SK-N-SH treated with all-trans-retinoic acid at 6 μM for 48 hours (cell line): Measurements from ENCODE around the gene SORCS2.

Source experiments
- ARNTL ChIP-seq: fragments of 450-650 bp; formaldehyde crosslinking; IDR thresholded peaks from 2 replicates; pipeline ENCODE4 v1.5.0; 2020; ENCODE audit warnings: low read depth, mild to moderate bottlenecking, moderate library complexity, borderline replicate concordance
- ISL1 ChIP-seq: fragments of 250-450 bp; sonication (Bioruptor Pico); IDR thresholded peaks from 2 replicates; pipeline ENCODE4 v2.1.2; 2022; ENCODE audit warnings: mild to moderate bottlenecking, moderate library complexity
- PATZ1 ChIP-seq: fragments of 250-450 bp; sonication (Bioruptor Pico); IDR thresholded peaks from 2 replicates; pipeline ENCODE4 v1.8.0; 2020; ENCODE audit warnings: mild to moderate bottlenecking, moderate library complexity, borderline replicate concordance
- POU6F1 ChIP-seq: fragments of 250-450 bp; sonication (Bioruptor Pico); IDR thresholded peaks from 2 replicates; pipeline ENCODE4 v1.8.0; 2021; ENCODE audit warnings: low read depth, mild to moderate bottlenecking, moderate library complexity, borderline replicate concordance
- PPARA ChIP-seq: fragments of 250-450 bp; sonication (Bioruptor Pico); IDR thresholded peaks from 2 replicates; pipeline ENCODE4 v1.5.0; 2020; ENCODE audit warnings: mild to moderate bottlenecking, borderline replicate concordance
- SNAI2 ChIP-seq: fragments of 250-450 bp; sonication (Bioruptor Pico); IDR thresholded peaks from 2 replicates; pipeline ENCODE4 v1.5.0; 2020; ENCODE audit warnings: mild to moderate bottlenecking, moderate library complexity
- TSHZ2 ChIP-seq: fragments of 250-450 bp; sonication (Bioruptor Pico); IDR thresholded peaks from 2 replicates; pipeline ENCODE4 v1.5.0; 2020; ENCODE audit warnings: mild to moderate bottlenecking, moderate library complexity
- ZFP30 ChIP-seq: fragments of 450-650 bp; formaldehyde crosslinking; IDR thresholded peaks from 2 replicates; pipeline ENCODE4 v1.5.0; 2022; ENCODE audit warnings: mild to moderate bottlenecking, moderate library complexity
- ZNF565 ChIP-seq: fragments of 450-650 bp; formaldehyde crosslinking; conservative IDR thresholded peaks from 2 replicates; pipeline ENCODE4 v1.5.0; 2020; ENCODE audit warnings: low read depth, mild to moderate bottlenecking, moderate library complexity

- TF ChIP-seq ISL1 (CRISPR knock-in tag) (no peak), PATZ1 (CRISPR knock-in tag) (no peak), PPARA (CRISPR knock-in tag) (no peak), ZNF565 (CRISPR knock-in tag) (no peak), POU6F1 (CRISPR knock-in tag) (no peak), ARNTL (no peak), TSHZ2 (CRISPR knock-in tag) (no peak), ZFP30 (CRISPR knock-in tag) (no peak), SNAI2 (CRISPR knock-in tag) (no peak)
These were observed 485.5 kb downstream of the SORCS2 start for GRCh38 chr4:7677799-7678301.
